Measurements from ENCODE around the gene CTSW.
"Not testable (repeated sequence)": the region's sequence is repeated elsewhere in the genome, so short reads cannot be mapped to it uniquely, and the experiment has no call there.

CTSW gene

GRCh38 chr11:65886826-65887722 lies 7.4 kb downstream of the CTSW start:
- DNase-seq, result no peak

GRCh38 chr11:65887723-65888162 lies 8.1 kb downstream of the CTSW start:
- no peak for DNase-seq

- peak; percentile 93 for DNase-seq
These were observed 8.7 kb downstream of the CTSW start, which contains the start of gene FIBP for GRCh38 chr11:65888163-65888814. TSS of gene FIBP (minus strand) at chr11:65888471. CDS start at chr11:65888418, 53 bp downstream.

- peak; percentile 96 for DNase-seq
These were observed 10.9 kb downstream of the CTSW start, which contains the start of gene CCDC85B for GRCh38 chr11:65890324-65891218. TSS of gene CCDC85B (plus strand) at chr11:65890673. CDS start at chr11:65890784, 111 bp downstream.

- DNase-seq, result peak; percentile 44
These were observed 11.8 kb downstream of the CTSW start for GRCh38 chr11:65891219-65892136.

- not testable (repeated sequence) for DNase-seq
These were observed 12.5 kb downstream of the CTSW start for GRCh38 chr11:65892137-65892540.

GRCh38 chr11:65892661-65893317 lies 13.2 kb downstream of the CTSW start:
- DNase-seq, result no peak

GRCh38 chr11:65894034-65894591 lies 14.5 kb downstream of the CTSW start:
- peak; percentile 39 for DNase-seq

GRCh38 chr11:65895482-65895981 lies 15.9 kb downstream of the CTSW start:
- no peak for DNase-seq

- DNase-seq, result no peak
These were observed 16.7 kb downstream of the CTSW start for GRCh38 chr11:65896034-65896999.

GRCh38 chr11:65897020-65897471 lies 17.4 kb downstream of the CTSW start:
- DNase-seq, result no peak

GRCh38 chr11:65898656-65899355 lies 19.2 kb downstream of the CTSW start:
- DNase-seq, result no peak

- peak; percentile 43 for DNase-seq
These were observed 19.9 kb downstream of the CTSW start for GRCh38 chr11:65899356-65900124.

GRCh38 chr11:65900125-65900898 lies 20.7 kb downstream of the CTSW start, which contains the start of gene FOSL1:
TSS of gene FOSL1 (minus strand) at chr11:65900388. CDS start at chr11:65900339, 49 bp downstream.
- DNase-seq, result peak; percentile 85

GRCh38 chr11:65900899-65901180 lies 21.2 kb downstream of the CTSW start:
- no peak for DNase-seq

GRCh38 chr11:65903068-65903481 lies 23.4 kb downstream of the CTSW start:
- peak; percentile 76 for DNase-seq

- DNase-seq, result no peak
These were observed 24.1 kb downstream of the CTSW start for GRCh38 chr11:65903715-65904114.

Data from MV-4-11 (cell line).